T-helper 1 cell (primary cell): ENCODE measurements around the gene TAGLN3.

Source experiments
- DNase-seq, 5 donors: peaks; one replicate each; pipeline ENCODE4 v3.0.0-alpha.2; 2012 to 2020

TAGLN3 gene

GRCh38 chr3:111978583-111979433, 19.9 kb upstream of the TAGLN3 start, which contains the start of gene ABHD10:
ABHD10 (plus strand) TSS chr3:111979026; CDS start chr3:111979062, 36 bp downstream.
- peak; percentile 92 to 99 (median 95) for DNase-seq

- peak in 1 of 5 donors; percentile 25 for DNase-seq
These were observed 19.2 kb upstream of the TAGLN3 start for GRCh38 chr3:111979434-111980038.

GRCh38 chr3:111980716-111981456, 17.8 kb upstream of the TAGLN3 start:
- DNase-seq = no peak

GRCh38 chr3:111981457-111981763, 17.3 kb upstream of the TAGLN3 start:
- DNase-seq = no peak

- DNase-seq = no peak
These were observed 14.0 kb upstream of the TAGLN3 start for GRCh38 chr3:111984636-111985298.

- no peak for DNase-seq
These were observed 11.9 kb upstream of the TAGLN3 start for GRCh38 chr3:111986800-111987199.

- peak in 1 of 5 donors; percentile 39 for DNase-seq
These were observed 9.6 kb upstream of the TAGLN3 start for GRCh38 chr3:111989061-111989678.

GRCh38 chr3:111993038-111993437, 5.7 kb upstream of the TAGLN3 start:
- no peak for DNase-seq

GRCh38 chr3:111999484-112000324, 982 bp downstream of the TAGLN3 start:
- no peak for DNase-seq

- no peak for DNase-seq
These were observed 1.6 kb downstream of the TAGLN3 start for GRCh38 chr3:112000367-112000771.

- no peak for DNase-seq
These were observed 2.2 kb downstream of the TAGLN3 start for GRCh38 chr3:112000966-112001365.

- DNase-seq = no peak
These were observed 2.8 kb downstream of the TAGLN3 start for GRCh38 chr3:112001526-112001925.

- DNase-seq = peak in 1 of 5 donors; percentile 21
These were observed 3.6 kb downstream of the TAGLN3 start for GRCh38 chr3:112002096-112002971.

GRCh38 chr3:112003321-112004080, 4.8 kb downstream of the TAGLN3 start:
- no peak for DNase-seq

GRCh38 chr3:112004187-112004586, 5.5 kb downstream of the TAGLN3 start:
- DNase-seq = no peak

GRCh38 chr3:112004669-112005068, 5.9 kb downstream of the TAGLN3 start:
- DNase-seq = no peak

GRCh38 chr3:112005091-112005672, 6.5 kb downstream of the TAGLN3 start:
- DNase-seq = no peak

- DNase-seq = no peak
These were observed 8.9 kb downstream of the TAGLN3 start for GRCh38 chr3:112007633-112008032.

GRCh38 chr3:112009670-112010069, 10.9 kb downstream of the TAGLN3 start:
- DNase-seq = no peak
